NCI-H446 treated with DMSO at 0.1 percent for 48 hours (cell line): ENCODE results near the gene SELENOV.

Experiments
- DNase-seq: peaks from one replicate; lab custom pipeline; 2025; lab: John Stamatoyannopoulos, UW

Gene SELENOV

GRCh38 chr19:39492788-39493187 lies 22.2 kb upstream of the SELENOV start:
- no peak for DNase-seq

- no peak for DNase-seq
Observed at GRCh38 chr19:39494661-39495060, 20.3 kb upstream of the SELENOV start.

- DNase-seq, result no peak
Observed at GRCh38 chr19:39496063-39496462, 18.9 kb upstream of the SELENOV start.

GRCh38 chr19:39497701-39497995 lies 17.3 kb upstream of the SELENOV start:
- peak; percentile 4 for DNase-seq

GRCh38 chr19:39497996-39498797 lies 16.7 kb upstream of the SELENOV start:
- DNase-seq, result no peak

GRCh38 chr19:39498798-39499642 lies 15.9 kb upstream of the SELENOV start, which contains the start of gene DLL3:
Gene DLL3, plus strand, starts transcription at chr19:39498947. Its CDS starts 28 bp downstream, at chr19:39498975.
- no peak for DNase-seq

GRCh38 chr19:39499932-39500331 lies 15.0 kb upstream of the SELENOV start:
- no peak for DNase-seq

- no peak for DNase-seq
Observed at GRCh38 chr19:39500543-39500942, 14.4 kb upstream of the SELENOV start.

- DNase-seq, result no peak
Observed at GRCh38 chr19:39501340-39501739, 13.6 kb upstream of the SELENOV start.

GRCh38 chr19:39502640-39503417 lies 12.1 kb upstream of the SELENOV start:
- DNase-seq, result no peak

GRCh38 chr19:39506598-39506943 lies 8.4 kb upstream of the SELENOV start:
- DNase-seq, result no peak

GRCh38 chr19:39506944-39507714 lies 7.8 kb upstream of the SELENOV start:
- DNase-seq, result peak; percentile 60

GRCh38 chr19:39507715-39508364 lies 7.1 kb upstream of the SELENOV start:
- no peak for DNase-seq

- DNase-seq, result no peak
Observed at GRCh38 chr19:39508629-39509028, 6.3 kb upstream of the SELENOV start.

GRCh38 chr19:39509233-39509632 lies 5.7 kb upstream of the SELENOV start:
- DNase-seq, result no peak

- no peak for DNase-seq
Observed at GRCh38 chr19:39512988-39513387, 2.0 kb upstream of the SELENOV start.

- no peak for DNase-seq
Observed at GRCh38 chr19:39515551-39516191, 732 bp downstream of the SELENOV start.

- DNase-seq, result no peak
Observed at GRCh38 chr19:39516270-39516669, 1.3 kb downstream of the SELENOV start.

GRCh38 chr19:39517432-39517831 lies 2.5 kb downstream of the SELENOV start:
- no peak for DNase-seq

- no peak for DNase-seq
Observed at GRCh38 chr19:39518458-39518857, 3.5 kb downstream of the SELENOV start.

- DNase-seq, result no peak
Observed at GRCh38 chr19:39518975-39519374, 4.0 kb downstream of the SELENOV start.
